ENCODE data around the gene GSKIP. TPM values are rescaled to one million over a fixed set of nuclear protein-coding genes. Genes with fewer than 3 reads are reported as not detected.

GSKIP gene
- total RNA-seq, 1 donor from 2014 or later, result 18.3 TPM

GRCh38 chr14:96373538-96373937 is 10.2 kb downstream of the GSKIP start:
- intact Hi-C loops (cut with micrococcal nuclease), result no loop called here

- intact Hi-C loops (cut with micrococcal nuclease), result no loop called here
Measured at GRCh38 chr14:96376093-96376492, 12.8 kb downstream of the GSKIP start.

GRCh38 chr14:96380735-96381134 is 17.4 kb downstream of the GSKIP start:
- intact Hi-C loops (cut with micrococcal nuclease), result no loop called here

DNA sequence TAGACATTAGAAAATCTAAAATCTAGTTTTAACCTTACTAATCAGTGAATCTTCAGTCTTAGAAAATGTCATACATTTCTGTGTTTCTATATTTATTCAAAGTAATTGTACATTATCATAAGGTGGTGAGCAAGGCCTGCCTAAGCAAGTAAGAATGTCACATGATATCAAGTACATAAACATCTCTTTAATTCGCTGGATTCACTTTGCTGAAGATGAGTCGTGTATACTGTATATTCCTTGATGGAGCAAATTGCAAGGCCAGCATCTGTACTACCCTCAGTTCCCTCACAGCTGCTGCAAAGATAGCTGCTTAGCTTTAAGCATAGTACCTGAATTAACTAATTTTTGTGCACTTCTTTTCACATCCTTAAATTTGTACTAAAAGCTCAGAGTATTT is 20.1 kb downstream of the GSKIP start:
- intact Hi-C loops (cut with micrococcal nuclease), result no loop called here

DNA sequence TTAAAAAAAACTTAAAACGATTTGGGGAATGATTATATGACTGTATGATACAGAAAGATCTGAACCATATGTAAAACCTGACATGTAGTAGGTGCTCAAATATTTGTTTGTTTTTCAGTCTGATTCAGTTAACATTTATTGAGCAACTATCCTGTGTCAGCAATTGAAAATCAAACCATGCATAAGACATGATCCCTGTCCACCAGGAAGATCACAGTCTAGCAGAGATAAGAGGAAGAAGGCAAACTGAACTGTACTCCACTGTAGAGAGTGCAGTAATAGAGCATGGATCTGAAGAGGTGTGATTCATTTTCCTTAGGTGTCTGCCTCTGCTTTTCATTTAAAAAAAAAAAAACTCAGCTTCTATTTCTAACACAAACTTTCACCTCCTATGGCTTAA is 20.7 kb downstream of the GSKIP start:
- intact Hi-C loops (cut with micrococcal nuclease), result no loop called here

GRCh38 chr14:96384740-96385139 is 21.4 kb downstream of the GSKIP start:
- intact Hi-C loops (cut with micrococcal nuclease), result no loop called here

DNA sequence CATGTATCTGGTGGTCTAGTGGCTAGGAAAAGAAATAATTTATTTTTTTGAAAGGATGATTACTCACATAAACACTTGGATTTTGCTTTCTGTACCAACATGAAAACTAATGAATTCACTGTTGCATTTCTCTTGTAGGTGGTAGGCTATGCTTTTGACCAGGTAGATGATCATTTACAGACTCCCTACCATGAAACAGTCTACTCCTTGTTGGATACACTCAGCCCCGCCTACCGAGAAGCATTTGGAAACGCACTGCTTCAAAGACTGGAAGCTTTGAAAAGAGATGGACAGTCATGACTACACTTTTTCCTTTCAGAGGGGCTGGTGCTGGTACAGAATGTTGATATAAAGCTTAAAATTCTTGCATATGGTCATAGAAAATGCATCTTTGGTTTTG is 22.1 kb downstream of the GSKIP start:
- intact Hi-C loops (cut with micrococcal nuclease), result no loop called here

GRCh38 chr14:96390965-96391292 is 27.6 kb downstream of the GSKIP start:
- intact Hi-C loops (cut with micrococcal nuclease), result loop anchor here (1.0 kb wide), 4 partner anchors 28 to 857 kb away; partner anchors contain the start of genes ATG2B, GSKIP and PAPOLA

DNA sequence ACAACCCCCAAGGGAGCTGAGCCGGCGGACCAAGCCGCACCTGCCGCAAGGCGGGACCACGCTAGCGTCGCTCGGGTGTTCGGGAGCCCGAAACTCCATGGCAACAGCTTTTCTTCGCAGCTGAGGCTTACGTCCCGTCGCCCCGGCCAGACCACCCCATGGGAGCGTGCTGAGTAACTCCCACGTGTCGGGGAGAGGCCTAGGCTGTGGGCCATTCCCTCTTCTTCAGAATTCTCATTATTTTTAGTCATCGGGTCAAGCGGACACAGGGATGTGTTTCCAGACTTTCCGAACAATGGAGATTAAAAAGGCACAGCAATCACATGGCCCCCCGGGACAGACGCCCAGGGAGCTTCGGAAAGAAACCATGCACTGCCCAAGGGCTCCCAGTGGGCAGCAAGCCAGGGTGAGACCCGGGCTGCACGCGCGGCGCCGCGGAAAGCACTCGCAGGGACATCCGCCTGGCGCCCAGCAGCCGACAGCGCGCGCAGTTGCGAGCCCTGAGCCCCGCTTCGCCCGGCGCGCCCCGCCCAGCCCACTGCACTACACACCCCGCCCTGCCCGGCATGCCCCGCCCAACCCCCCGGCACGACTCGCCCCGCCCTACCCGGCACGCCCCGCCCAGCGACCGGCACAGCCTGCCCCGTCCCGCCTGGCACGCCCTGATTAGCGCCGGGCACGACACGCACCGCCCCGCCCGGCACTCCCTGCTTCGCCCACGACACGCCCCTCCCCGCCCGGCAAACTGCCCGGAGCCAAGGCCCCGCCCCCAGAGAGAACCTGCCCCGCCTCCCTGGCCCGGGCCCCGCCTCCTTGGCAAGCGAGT is 28.2 kb downstream of the GSKIP start:
- intact Hi-C loops (cut with micrococcal nuclease), result loop anchor here (1.0 kb wide), 5 partner anchors 28 to 857 kb away; partner anchors contain the start of genes ATG2B, GSKIP and PAPOLA

DNA sequence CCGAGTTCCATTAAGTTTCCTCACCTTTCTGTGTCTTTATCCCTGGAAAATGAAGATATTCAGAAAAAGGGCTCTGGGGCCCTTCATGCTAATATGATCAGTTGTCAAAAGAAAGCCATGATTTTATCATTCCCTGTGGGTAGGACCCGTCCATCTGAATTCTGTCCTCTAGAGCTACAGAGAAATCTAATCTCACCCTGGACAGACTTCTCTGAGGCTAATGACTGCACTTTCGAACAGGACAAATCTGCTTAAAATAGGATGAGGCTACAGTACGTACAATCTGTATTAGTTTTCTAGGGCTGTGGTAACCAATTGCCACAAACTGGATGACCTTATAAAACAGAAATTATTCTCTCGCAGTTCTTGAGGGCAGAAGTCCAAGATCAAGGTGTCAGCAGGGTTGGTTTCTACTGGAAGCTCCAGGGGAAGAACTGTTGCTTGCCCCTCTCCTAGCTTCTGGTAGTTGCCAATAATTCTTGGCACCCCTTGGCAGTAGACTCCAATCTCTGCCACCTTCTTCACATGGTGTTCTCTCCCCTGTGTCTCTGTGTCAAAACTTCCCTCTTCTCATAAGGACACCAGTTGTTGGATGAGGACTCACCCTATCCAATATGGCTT is 29.9 kb downstream of the GSKIP start:
- intact Hi-C loops (cut with micrococcal nuclease), result no loop called here

DNA sequence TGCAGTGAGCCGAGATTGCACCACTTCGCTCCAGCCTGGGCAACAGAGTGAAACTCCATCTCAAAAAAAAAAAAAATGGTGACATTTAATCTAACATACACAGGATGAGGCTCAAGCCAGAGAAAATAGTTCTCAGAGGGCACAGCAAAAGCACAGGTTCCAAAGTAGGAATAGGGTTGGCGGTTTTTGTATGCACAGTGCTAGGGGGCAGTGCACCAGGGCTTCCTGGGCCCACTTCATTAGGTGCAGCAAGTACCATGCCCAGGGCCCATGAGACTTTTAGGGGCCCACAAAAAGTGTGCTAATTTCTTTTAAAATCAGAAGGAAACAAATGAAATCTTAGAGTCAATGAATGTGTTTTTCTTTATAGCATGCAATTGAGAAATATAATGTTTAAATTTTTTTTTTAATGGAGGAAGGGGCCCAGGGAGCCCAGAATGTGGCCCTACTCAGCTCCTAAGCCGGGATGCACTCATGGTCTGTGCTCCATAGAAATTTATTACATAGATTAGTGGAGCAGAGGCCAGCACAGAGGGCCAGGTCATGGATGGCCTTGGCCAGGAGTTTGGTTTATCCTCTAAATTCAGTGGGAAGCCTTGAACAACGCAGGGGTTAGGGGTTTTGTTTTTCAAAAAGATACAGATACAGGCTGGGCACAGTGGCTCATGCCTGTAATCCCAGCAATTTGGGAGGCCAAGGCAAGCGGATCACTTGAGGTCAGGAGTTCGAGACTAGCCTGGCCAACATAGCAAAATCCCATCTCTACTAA is 30.9 kb downstream of the GSKIP start:
- intact Hi-C loops (cut with micrococcal nuclease), result no loop called here

- intact Hi-C loops (cut with micrococcal nuclease), result no loop called here
Measured at GRCh38 chr14:96398432-96398831, 35.1 kb downstream of the GSKIP start.

DNA sequence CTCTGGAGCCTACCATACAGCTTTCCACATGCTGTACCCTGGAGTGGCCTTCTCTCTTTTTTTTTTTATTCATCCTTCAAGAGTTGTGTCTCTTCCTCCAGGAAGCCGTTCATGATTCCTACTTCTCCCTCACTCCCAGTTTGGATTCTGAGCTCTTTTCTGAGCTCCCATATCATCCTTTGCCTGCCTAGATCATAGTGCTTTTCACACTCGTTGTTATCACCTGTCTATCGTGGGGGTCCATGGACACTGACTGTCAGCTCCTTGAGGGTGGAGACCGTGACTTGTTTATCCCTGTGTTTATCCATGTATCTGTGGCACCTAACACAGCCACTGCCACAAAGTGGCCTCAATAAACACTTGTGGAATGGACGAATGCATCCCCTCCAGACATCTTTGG is 35.6 kb downstream of the GSKIP start:
- intact Hi-C loops (cut with micrococcal nuclease), result no loop called here

DNA sequence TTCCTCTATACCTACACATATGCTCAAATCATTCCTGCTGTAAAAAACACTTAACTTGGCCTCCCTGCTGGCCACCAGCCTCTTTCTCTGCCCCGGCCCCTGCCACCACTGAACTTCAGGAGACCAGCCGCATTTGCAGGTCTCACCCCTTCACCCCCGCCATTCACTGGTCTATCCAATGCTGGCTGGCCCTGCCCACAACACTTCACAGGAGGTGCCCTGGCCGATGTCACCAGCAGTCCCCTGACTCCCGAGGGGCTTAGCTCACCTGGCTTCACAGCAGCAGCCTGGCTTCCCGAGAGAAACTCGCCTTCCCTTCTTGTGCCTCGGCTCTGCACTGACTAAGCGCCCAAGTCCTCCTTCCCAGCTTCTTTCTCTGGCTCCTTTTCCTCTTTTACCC is 36.1 kb downstream of the GSKIP start:
- intact Hi-C loops (cut with micrococcal nuclease), result no loop called here

- intact Hi-C loops (cut with micrococcal nuclease), result no loop called here
Measured at GRCh38 chr14:96400495-96400894, 37.2 kb downstream of the GSKIP start.

- intact Hi-C loops (cut with micrococcal nuclease), result no loop called here
Measured at GRCh38 chr14:96403409-96403808, 40.1 kb downstream of the GSKIP start.

DNA sequence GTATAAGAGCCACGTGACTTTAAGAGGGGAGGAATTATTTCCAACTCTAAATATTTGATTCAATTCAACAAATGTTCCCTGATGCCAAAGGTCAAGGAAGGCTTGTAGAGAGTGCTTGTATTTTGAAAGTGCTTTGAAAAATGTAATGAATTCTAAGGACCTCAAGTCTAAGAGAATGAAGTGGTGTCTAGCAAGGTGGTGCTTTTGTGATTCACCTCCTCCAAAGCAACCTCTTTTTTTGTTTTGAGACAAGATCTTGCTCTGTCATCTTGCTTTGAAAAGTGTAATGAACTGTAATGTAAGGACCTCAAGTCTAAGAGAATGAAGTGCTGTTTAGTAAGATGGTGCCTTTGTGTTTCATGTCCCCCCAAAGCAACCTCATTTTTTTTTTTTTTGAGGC is 42.4 kb downstream of the GSKIP start:
- intact Hi-C loops (cut with micrococcal nuclease), result no loop called here

DNA sequence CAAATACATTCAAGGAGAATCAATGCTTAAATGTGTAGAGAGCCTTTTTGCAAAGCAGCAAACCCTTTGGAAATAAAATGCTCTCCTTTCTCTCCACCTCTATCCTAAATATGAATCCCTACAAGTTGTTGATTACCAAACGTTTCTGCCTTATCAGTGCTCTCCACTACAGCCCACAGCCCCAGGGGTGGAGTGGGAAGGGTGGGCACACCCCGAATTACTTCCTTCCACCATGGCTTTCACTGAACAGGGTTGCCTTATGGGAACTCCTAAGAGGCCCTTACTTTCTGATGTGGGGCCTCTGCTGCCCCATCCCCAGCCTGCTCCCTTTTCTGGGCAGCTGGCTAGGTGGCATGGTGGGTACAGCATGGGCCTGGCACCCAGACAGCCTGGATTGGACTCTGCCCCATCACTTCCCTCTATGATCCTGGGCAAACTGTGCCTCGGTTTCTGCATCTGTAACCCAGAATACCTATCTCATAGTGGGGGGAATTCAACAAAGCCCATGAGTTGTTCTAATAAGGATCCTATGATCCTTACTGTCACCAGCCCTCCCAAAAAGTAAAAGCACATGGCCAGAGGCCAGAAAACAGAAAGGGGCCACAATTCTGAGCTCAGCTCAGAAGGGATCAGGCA is 44.7 kb downstream of the GSKIP start:
- intact Hi-C loops (cut with micrococcal nuclease), result no loop called here

- intact Hi-C loops (cut with micrococcal nuclease), result no loop called here
Measured at GRCh38 chr14:96408608-96409007, 45.3 kb downstream of the GSKIP start.

DNA sequence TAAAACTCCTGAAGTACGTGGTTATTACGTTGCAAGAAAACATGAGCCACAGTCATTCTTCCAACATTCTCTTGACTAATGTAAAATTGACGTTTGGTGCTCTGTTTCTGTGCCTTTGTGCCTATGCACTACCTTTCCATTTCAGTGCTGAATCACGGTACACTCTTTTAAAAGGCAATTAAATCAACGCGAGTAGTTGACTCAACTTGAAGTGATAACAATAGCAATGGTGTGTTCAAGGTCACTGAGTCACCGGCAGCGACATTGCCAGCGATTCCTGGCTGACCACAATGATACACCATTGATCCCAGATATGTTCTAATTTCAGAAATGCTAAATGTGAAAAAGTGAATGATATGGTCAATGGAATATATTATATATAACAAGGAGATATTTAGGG is 46.4 kb downstream of the GSKIP start:
- intact Hi-C loops (cut with micrococcal nuclease), result no loop called here

- intact Hi-C loops (cut with micrococcal nuclease), result no loop called here
Measured at GRCh38 chr14:96410119-96410518, 46.8 kb downstream of the GSKIP start.

DNA sequence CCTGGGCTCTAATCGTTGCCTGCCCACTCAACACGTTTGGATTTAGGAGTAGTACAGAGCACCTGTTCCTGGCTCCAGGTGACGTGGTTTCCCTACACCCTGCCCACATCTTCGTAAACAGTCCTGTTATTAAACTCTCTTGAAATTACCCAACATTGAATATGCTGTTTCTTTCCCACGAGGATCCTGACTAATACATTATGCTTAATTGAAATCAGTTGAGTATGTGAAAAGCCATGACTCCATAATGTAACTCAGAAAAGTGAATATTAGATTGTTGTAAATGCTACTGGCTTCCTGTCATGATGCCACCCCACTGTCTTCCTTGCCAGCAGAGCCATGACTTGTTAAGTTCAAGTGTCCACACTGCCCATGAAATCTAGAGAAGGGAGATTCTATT is 50.2 kb downstream of the GSKIP start:
- intact Hi-C loops (cut with micrococcal nuclease), result no loop called here

Data from T-helper 1 cell treated with Interleukin-12 subunit alpha and Interleukin-12 subunit beta and Interleukin-4 antibody, amounts not matched to agents 30 ng/mL and 1 ng/mL, for 36 hours (primary cell).